Measurements from ENCODE around the gene ADSS1. TPM values are rescaled to one million over a fixed set of nuclear protein-coding genes. Genes with fewer than 3 reads are reported as not detected.

ADSS1 gene
- total RNA-seq, 1 experiment from 2014 or later, result 10.0 TPM

- TF ChIP-seq, protein P1, sequence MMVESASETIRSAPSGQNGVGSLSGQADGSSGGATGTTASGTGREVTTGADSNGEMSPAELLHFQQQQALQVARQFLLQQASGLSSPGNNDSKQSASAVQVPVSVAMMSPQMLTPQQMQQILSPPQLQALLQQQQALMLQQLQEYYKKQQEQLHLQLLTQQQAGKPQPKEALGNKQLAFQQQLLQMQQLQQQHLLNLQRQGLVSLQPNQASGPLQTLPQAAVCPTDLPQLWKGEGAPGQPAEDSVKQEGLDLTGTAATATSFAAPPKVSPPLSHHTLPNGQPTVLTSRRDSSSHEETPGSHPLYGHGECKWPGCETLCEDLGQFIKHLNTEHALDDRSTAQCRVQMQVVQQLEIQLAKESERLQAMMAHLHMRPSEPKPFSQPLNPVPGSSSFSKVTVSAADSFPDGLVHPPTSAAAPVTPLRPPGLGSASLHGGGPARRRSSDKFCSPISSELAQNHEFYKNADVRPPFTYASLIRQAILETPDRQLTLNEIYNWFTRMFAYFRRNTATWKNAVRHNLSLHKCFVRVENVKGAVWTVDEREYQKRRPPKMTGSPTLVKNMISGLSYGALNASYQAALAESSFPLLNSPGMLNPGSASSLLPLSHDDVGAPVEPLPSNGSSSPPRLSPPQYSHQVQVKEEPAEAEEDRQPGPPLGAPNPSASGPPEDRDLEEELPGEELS (CRISPR knock-in tag; IDR thresholded peaks at IDR 0.05), result no peak
- TF ChIP-seq, protein P2, sequence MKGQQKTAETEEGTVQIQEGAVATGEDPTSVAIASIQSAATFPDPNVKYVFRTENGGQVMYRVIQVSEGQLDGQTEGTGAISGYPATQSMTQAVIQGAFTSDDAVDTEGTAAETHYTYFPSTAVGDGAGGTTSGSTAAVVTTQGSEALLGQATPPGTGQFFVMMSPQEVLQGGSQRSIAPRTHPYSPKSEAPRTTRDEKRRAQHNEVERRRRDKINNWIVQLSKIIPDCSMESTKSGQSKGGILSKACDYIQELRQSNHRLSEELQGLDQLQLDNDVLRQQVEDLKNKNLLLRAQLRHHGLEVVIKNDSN (CRISPR knock-in tag; IDR thresholded peaks at IDR 0.05), result peak; percentile 5; the same call in 1 of the 2 replicates
- TF ChIP-seq STAT6 (CRISPR knock-in tag; conservative IDR thresholded peaks at IDR 0.05; ENCODE audit: low read depth), result no peak
- no peak for TF ChIP-seq ZNF219 (CRISPR knock-in tag; IDR thresholded peaks at IDR 0.05; ENCODE audit: borderline replicate concordance)
- TF ChIP-seq GTF2I (CRISPR knock-in tag; conservative IDR thresholded peaks at IDR 0.05), result no peak
- peak; percentile 62; the same call in 1 of the 2 replicates for TF ChIP-seq MYBL2 (CRISPR knock-in tag; IDR thresholded peaks at IDR 0.05)
- TF ChIP-seq ZNF423 (CRISPR knock-in tag; IDR thresholded peaks at IDR 0.05), result no peak
- TF ChIP-seq NFATC4 (CRISPR knock-in tag; IDR thresholded peaks at IDR 0.05), result no peak
- peak; percentile 71; the same call in 1 of the 2 replicates for TF ChIP-seq SP1 (CRISPR knock-in tag; conservative IDR thresholded peaks at IDR 0.05)
- no peak for TF ChIP-seq ZNF121 (CRISPR knock-in tag; IDR thresholded peaks at IDR 0.05)
- TF ChIP-seq JUN (CRISPR knock-in tag; IDR thresholded peaks at IDR 0.05), result no peak
- TF ChIP-seq SMAD4 (CRISPR knock-in tag; IDR thresholded peaks at IDR 0.05), result no peak
- TF ChIP-seq SMAD3 (CRISPR knock-in tag; IDR thresholded peaks at IDR 0.05; ENCODE audit: borderline replicate concordance), result 0 out of 2 replicates have a peak, but pooled peaks have one; percentile 37
- TF ChIP-seq TCF7 (CRISPR knock-in tag; IDR thresholded peaks at IDR 0.05; ENCODE audit: low read depth), result no peak
- TF ChIP-seq TP53 (CRISPR knock-in tag; IDR thresholded peaks at IDR 0.05), result no peak
- TF ChIP-seq ETV6 (CRISPR knock-in tag; IDR thresholded peaks at IDR 0.05), result no peak
- TF ChIP-seq, protein P3, sequence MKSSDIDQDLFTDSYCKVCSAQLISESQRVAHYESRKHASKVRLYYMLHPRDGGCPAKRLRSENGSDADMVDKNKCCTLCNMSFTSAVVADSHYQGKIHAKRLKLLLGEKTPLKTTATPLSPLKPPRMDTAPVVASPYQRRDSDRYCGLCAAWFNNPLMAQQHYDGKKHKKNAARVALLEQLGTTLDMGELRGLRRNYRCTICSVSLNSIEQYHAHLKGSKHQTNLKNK (CRISPR knock-in tag; IDR thresholded peaks at IDR 0.05), result no peak
- no peak; the same call in none of the 2 replicates for TF ChIP-seq E2F5 (CRISPR knock-in tag; IDR thresholded peaks at IDR 0.05)
- TF ChIP-seq ELF4 (CRISPR knock-in tag; IDR thresholded peaks at IDR 0.05; ENCODE audit: low read depth), result no peak
- no peak for TF ChIP-seq ZNF532 (CRISPR knock-in tag; IDR thresholded peaks at IDR 0.05; ENCODE audit: borderline replicate concordance)
- TF ChIP-seq, protein P4, sequence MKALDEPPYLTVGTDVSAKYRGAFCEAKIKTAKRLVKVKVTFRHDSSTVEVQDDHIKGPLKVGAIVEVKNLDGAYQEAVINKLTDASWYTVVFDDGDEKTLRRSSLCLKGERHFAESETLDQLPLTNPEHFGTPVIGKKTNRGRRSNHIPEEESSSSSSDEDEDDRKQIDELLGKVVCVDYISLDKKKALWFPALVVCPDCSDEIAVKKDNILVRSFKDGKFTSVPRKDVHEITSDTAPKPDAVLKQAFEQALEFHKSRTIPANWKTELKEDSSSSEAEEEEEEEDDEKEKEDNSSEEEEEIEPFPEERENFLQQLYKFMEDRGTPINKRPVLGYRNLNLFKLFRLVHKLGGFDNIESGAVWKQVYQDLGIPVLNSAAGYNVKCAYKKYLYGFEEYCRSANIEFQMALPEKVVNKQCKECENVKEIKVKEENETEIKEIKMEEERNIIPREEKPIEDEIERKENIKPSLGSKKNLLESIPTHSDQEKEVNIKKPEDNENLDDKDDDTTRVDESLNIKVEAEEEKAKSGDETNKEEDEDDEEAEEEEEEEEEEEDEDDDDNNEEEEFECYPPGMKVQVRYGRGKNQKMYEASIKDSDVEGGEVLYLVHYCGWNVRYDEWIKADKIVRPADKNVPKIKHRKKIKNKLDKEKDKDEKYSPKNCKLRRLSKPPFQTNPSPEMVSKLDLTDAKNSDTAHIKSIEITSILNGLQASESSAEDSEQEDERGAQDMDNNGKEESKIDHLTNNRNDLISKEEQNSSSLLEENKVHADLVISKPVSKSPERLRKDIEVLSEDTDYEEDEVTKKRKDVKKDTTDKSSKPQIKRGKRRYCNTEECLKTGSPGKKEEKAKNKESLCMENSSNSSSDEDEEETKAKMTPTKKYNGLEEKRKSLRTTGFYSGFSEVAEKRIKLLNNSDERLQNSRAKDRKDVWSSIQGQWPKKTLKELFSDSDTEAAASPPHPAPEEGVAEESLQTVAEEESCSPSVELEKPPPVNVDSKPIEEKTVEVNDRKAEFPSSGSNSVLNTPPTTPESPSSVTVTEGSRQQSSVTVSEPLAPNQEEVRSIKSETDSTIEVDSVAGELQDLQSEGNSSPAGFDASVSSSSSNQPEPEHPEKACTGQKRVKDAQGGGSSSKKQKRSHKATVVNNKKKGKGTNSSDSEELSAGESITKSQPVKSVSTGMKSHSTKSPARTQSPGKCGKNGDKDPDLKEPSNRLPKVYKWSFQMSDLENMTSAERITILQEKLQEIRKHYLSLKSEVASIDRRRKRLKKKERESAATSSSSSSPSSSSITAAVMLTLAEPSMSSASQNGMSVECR (CRISPR knock-in tag; IDR thresholded peaks at IDR 0.05; ENCODE audit: borderline replicate concordance), result peak; percentile 53; the same call in 1 of the 2 replicates
- TF ChIP-seq JAZF1 (CRISPR knock-in tag; IDR thresholded peaks at IDR 0.05), result no peak
- TF ChIP-seq NFE2L1 (CRISPR knock-in tag; IDR thresholded peaks at IDR 0.05), result peak; percentile 99
- no peak for TF ChIP-seq KAT7 (CRISPR knock-in tag; IDR thresholded peaks at IDR 0.05; ENCODE audit: borderline replicate concordance)
These were observed 46.3 kb upstream of the ADSS1 start (continued) for GRCh38 chr14:104677512-104678332.
